GM18867 (cell line): ENCODE results near the gene PANK1.

Experiments
- ATAC-seq: cut with Tn5 transposase; IDR thresholded peaks from one replicate; pipeline ENCODE4 v1.9.1; 2021; ENCODE audit warnings: mild to moderate bottlenecking, moderate library complexity; ENCODE audit not compliant: unreplicated experiment

The PANK1 gene

GRCh38 chr10:89540420-89540949, 104.6 kb downstream of the PANK1 start:
- no peak for ATAC-seq

DNA sequence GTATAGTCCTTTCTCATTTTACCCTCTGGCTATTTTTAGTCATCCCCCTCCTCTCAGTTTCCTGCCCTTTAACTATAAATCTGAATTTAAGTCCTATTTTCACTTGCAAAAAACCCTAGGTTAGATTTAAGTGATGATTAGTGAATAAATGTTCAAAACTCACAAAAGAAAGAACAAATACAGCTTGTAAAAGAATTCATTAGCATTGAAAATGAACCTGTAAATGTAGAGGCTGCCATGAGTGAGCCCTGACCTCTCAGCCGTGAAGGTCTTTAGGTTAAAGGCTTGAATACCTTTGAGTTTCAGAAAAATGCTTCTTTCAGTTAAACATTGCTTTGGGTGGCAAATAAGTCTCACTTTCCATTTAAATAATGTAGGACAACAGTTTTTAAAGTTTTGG, 107.7 kb downstream of the PANK1 start:
- ATAC-seq, result no peak

- no peak for ATAC-seq
Observed at GRCh38 chr10:89536013-89536354, 109.1 kb downstream of the PANK1 start.

- no peak for ATAC-seq
Observed at GRCh38 chr10:89535171-89536012, 109.7 kb downstream of the PANK1 start, which contains the start of gene SLC16A12. SLC16A12 (minus strand) TSS chr10:89535594; CDS start chr10:89462578, 73,016 bp downstream.

GRCh38 chr10:89534826-89535166, 110.2 kb downstream of the PANK1 start:
- ATAC-seq, result no peak
